Measurements from ENCODE around the gene NAP1L1.

Gene NAP1L1

DNA sequence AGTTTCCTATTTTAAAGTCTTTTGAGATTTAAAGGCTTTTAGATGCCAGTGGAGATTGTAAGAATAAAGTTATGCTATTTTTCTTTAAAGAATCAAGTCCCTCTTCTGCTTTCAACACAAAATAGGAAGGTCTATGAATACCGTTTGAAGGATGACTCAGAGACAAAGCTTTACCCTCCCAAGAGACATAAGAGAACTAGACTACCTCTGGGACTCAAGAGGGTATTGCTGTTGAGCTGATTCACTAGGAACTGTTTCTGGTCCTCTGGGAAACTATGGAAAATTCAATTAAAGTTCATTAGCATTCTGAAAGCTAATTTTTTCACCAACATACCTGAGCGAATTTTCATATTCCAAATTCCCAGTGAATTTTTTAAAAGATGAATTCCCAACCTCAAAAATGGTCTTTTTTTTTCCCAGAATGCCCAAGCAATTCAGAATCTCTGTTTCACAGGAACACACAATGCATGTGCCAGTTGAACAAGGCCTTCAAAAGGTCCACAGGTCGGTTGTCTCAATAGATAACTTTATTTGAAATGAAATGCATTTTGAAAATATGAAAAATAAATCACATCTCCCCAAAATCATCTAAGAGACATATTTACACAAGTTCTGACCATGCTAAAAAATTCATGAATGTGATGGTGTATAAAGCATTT, 59.4 kb downstream of the NAP1L1 start:
- H3K4me3 ChIP-seq (ENCODE audit: low read depth, low read length), result no peak overlapping the region
- DNase-seq (ENCODE audit: low read depth), result peak; percentile 90
- no peak for TF ChIP-seq POLR2A (IDR thresholded peaks at IDR 0.05; ENCODE audit: extremely low read depth, insufficient read length)
- TF ChIP-seq, protein P1, sequence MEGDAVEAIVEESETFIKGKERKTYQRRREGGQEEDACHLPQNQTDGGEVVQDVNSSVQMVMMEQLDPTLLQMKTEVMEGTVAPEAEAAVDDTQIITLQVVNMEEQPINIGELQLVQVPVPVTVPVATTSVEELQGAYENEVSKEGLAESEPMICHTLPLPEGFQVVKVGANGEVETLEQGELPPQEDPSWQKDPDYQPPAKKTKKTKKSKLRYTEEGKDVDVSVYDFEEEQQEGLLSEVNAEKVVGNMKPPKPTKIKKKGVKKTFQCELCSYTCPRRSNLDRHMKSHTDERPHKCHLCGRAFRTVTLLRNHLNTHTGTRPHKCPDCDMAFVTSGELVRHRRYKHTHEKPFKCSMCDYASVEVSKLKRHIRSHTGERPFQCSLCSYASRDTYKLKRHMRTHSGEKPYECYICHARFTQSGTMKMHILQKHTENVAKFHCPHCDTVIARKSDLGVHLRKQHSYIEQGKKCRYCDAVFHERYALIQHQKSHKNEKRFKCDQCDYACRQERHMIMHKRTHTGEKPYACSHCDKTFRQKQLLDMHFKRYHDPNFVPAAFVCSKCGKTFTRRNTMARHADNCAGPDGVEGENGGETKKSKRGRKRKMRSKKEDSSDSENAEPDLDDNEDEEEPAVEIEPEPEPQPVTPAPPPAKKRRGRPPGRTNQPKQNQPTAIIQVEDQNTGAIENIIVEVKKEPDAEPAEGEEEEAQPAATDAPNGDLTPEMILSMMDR (IDR thresholded peaks at IDR 0.05; ENCODE audit: low read depth, low read length), result no peak
- no peak for TF ChIP-seq MYC (IDR thresholded peaks at IDR 0.05; ENCODE audit: low read depth, low read length)
- TF ChIP-seq, protein P2, sequence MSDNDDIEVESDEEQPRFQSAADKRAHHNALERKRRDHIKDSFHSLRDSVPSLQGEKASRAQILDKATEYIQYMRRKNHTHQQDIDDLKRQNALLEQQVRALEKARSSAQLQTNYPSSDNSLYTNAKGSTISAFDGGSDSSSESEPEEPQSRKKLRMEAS (IDR thresholded peaks at IDR 0.05; ENCODE audit: low read depth, low read length), result no peak

DNA sequence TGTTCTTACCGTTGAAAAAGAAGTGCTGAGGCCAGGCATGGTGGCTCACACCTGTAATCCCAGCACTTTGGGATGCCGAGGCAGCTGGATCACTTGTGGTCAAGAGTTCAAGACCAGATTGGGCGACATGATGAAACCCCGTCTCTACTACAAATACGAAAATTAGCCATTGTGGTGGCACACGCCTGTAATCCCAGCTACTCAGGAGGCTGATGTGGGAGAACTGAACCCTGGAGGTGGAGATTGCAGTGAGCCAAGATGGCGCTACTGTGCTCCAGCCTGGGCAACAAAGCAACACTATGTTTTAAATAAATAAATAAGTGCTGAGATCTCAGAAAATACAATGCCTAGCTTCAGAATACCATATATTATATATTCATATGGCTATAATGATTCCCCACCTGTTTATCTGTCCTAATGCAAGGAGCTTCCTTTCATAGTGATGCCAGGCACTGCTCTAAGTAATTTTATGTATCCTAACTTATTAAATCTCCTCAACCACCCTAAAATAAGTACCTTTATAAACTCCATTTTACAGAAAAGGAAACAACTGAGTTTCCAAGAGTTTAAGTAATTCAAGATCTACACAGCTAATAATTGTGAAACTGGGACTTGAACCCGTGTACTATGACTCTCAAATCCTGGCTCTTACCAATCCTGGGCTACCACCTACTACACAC, 60.2 kb downstream of the NAP1L1 start:
- no peak for DNase-seq (ENCODE audit: low read depth)
- TF ChIP-seq, protein P1 (IDR thresholded peaks at IDR 0.05; ENCODE audit: low read depth, low read length), result no peak
- TF ChIP-seq POLR2A (IDR thresholded peaks at IDR 0.05; ENCODE audit: extremely low read depth, insufficient read length) (no peak), MYC (IDR thresholded peaks at IDR 0.05; ENCODE audit: low read depth, low read length) (no peak)
- TF ChIP-seq, protein P2 (IDR thresholded peaks at IDR 0.05; ENCODE audit: low read depth, low read length), result no peak

GRCh38 chr12:76023069-76023690, 61.3 kb downstream of the NAP1L1 start:
- no peak overlapping the region for H3K4me3 ChIP-seq (ENCODE audit: low read depth, low read length)
- TF ChIP-seq, protein P2 (IDR thresholded peaks at IDR 0.05; ENCODE audit: low read depth, low read length), result no peak
- TF ChIP-seq MYC (IDR thresholded peaks at IDR 0.05; ENCODE audit: low read depth, low read length) (no peak), POLR2A (IDR thresholded peaks at IDR 0.05; ENCODE audit: extremely low read depth, insufficient read length) (no peak)
- TF ChIP-seq, protein P1 (IDR thresholded peaks at IDR 0.05; ENCODE audit: low read depth, low read length), result no peak
- no peak for DNase-seq (ENCODE audit: low read depth)

More for the DNA sequence above, 60.2 kb downstream of the NAP1L1 start:
- H3K4me3 ChIP-seq (ENCODE audit: low read depth, low read length), result no peak overlapping the region

- no peak overlapping the region for H3K4me3 ChIP-seq (ENCODE audit: low read depth, low read length)
- TF ChIP-seq MYC (IDR thresholded peaks at IDR 0.05; ENCODE audit: low read depth, low read length), result no peak
- TF ChIP-seq, protein P1 (IDR thresholded peaks at IDR 0.05; ENCODE audit: low read depth, low read length), result no peak
- TF ChIP-seq, protein P2 (IDR thresholded peaks at IDR 0.05; ENCODE audit: low read depth, low read length), result no peak
- no peak for TF ChIP-seq POLR2A (IDR thresholded peaks at IDR 0.05; ENCODE audit: extremely low read depth, insufficient read length)
- DNase-seq (ENCODE audit: low read depth), result no peak
Measured at GRCh38 chr12:76022506-76022905, 62.0 kb downstream of the NAP1L1 start.

GRCh38 chr12:76020731-76021672, 63.5 kb downstream of the NAP1L1 start:
- H3K4me3 ChIP-seq (ENCODE audit: low read depth, low read length), result peak overlapping the region; percentile 54
- no peak for TF ChIP-seq MYC (IDR thresholded peaks at IDR 0.05; ENCODE audit: low read depth, low read length)
- TF ChIP-seq, protein P2 (IDR thresholded peaks at IDR 0.05; ENCODE audit: low read depth, low read length), result peak; percentile 12; the same call in 1 of the 2 replicates
- peak; percentile 95 for DNase-seq (ENCODE audit: low read depth)
